ENCODE results near the gene PDE10A. TPM values are rescaled to one million over a fixed set of nuclear protein-coding genes. Genes with fewer than 3 reads are reported as not detected.

PDE10A gene
- total RNA-seq, 1 donor from 2014 or later, result 6.9 TPM

- DNase-seq (ENCODE audit: low read depth), result no peak
- no peak overlapping the region for H3K4me3 ChIP-seq (ENCODE audit: low read depth, low read length)
- TF ChIP-seq CTCF (conservative IDR thresholded peaks at IDR 0.05; ENCODE audit: low read depth, low read length), result no peak
These were observed 214.8 kb downstream of the PDE10A start for GRCh38 chr6:165448210-165448609.

GRCh38 chr6:165447141-165447540 lies 215.9 kb downstream of the PDE10A start:
- DNase-seq (ENCODE audit: low read depth), result no peak
- no peak for TF ChIP-seq CTCF (conservative IDR thresholded peaks at IDR 0.05; ENCODE audit: low read depth, low read length)
- no peak overlapping the region for H3K4me3 ChIP-seq (ENCODE audit: low read depth, low read length)

- no peak for TF ChIP-seq CTCF (conservative IDR thresholded peaks at IDR 0.05; ENCODE audit: low read depth, low read length)
- no peak for DNase-seq (ENCODE audit: low read depth)
- no peak overlapping the region for H3K4me3 ChIP-seq (ENCODE audit: low read depth, low read length)
These were observed 216.7 kb downstream of the PDE10A start for GRCh38 chr6:165446331-165446730.

GRCh38 chr6:165443462-165443861 lies 219.6 kb downstream of the PDE10A start:
- no peak for TF ChIP-seq CTCF (conservative IDR thresholded peaks at IDR 0.05; ENCODE audit: low read depth, low read length)
- H3K4me3 ChIP-seq (ENCODE audit: low read depth, low read length), result no peak overlapping the region
- DNase-seq (ENCODE audit: low read depth), result no peak

GRCh38 chr6:165441181-165441580 lies 221.9 kb downstream of the PDE10A start:
- TF ChIP-seq CTCF (conservative IDR thresholded peaks at IDR 0.05; ENCODE audit: low read depth, low read length), result no peak
- H3K4me3 ChIP-seq (ENCODE audit: low read depth, low read length), result no peak overlapping the region
- DNase-seq (ENCODE audit: low read depth), result no peak

- peak; percentile 50 for DNase-seq (ENCODE audit: low read depth)
- peak; percentile 56 for TF ChIP-seq CTCF (conservative IDR thresholded peaks at IDR 0.05; ENCODE audit: low read depth, low read length)
- H3K4me3 ChIP-seq (ENCODE audit: low read depth, low read length), result no peak overlapping the region
These were observed 223.0 kb downstream of the PDE10A start for GRCh38 chr6:165439928-165440554.

GRCh38 chr6:165426892-165427291 lies 236.1 kb downstream of the PDE10A start:
- no peak for DNase-seq (ENCODE audit: low read depth)
- no peak for TF ChIP-seq CTCF (conservative IDR thresholded peaks at IDR 0.05; ENCODE audit: low read depth, low read length)
- no peak overlapping the region for H3K4me3 ChIP-seq (ENCODE audit: low read depth, low read length)

All from epithelial cell of proximal tubule (primary cell).